ENCODE measurements around the gene UBQLNL. TPM values are rescaled to one million over a fixed set of nuclear protein-coding genes. Genes with fewer than 3 reads are reported as not detected.

Gene UBQLNL
- total and polyA plus RNA-seq, 2 of the 13 experiments (the other 11 are each of a cell fraction or from before 2014, with no cell fraction given), result 0.08 TPM; not detected in 1

GRCh38 chr11:5486421-5486820 is 30.1 kb downstream of the UBQLNL start:
- no peak overlapping the region for H2AFZ ChIP-seq (ENCODE audit: low read length)
- intact Hi-C loops (cut with micrococcal nuclease; ENCODE audit: unreplicated experiment) (no loop called here), in situ Hi-C loops (cut with HindIII; ENCODE audit: extremely low pct_ligation_motif_present, low pct_unique_long_range_greater_than_20kb) (no loop called here)
- H3K27me3 ChIP-seq (ENCODE audit: control insufficient read depth in 1 of 2, insufficient read depth in 2 of 2, low read length in 2 of 2), result 0 out of 5 replicates have a peak, but pooled peaks cover 0 to 2% of the 10 kb centered on the region in 2 experiments
- H3K36me3 ChIP-seq (replicated peaks in 1 of 2; ENCODE audit: control insufficient read depth in 1 of 2, insufficient read depth in 2 of 2, low read length in 2 of 2), result no peaks in the 10 kb centered on the region
- no peak for TF ChIP-seq SP2 (CRISPR knock-in tag; IDR thresholded peaks at IDR 0.05)
- no peak for TF ChIP-seq TBX2 (CRISPR knock-in tag; IDR thresholded peaks at IDR 0.05; ENCODE audit: borderline replicate concordance)
- no peak for TF ChIP-seq CBX2 (IDR thresholded peaks at IDR 0.05; ENCODE audit: low read depth, low read length)
- no peak for TF ChIP-seq CBX2 (CRISPR knock-in tag; IDR thresholded peaks at IDR 0.05; ENCODE audit: low read depth)
- no peak for TF ChIP-seq HNRNPLL (IDR thresholded peaks at IDR 0.05; ENCODE audit: low read depth, low read length, poor library complexity, severe bottlenecking)
- no peak for TF ChIP-seq HDAC6 (IDR thresholded peaks at IDR 0.05; ENCODE audit: low read depth, low read length)
- no peak overlapping the region for H3K27ac ChIP-seq (ENCODE audit: extremely low read length, insufficient read depth, low read length)
- BruUV-seq (replicated peaks), result no TSS peak
- WGBS (ENCODE audit: low lambda C conversion rate), result 3% methylated on average over 3 of the region's 3 CpGs
- H3K4me3 ChIP-seq (replicated peaks in 1 of 3; ENCODE audit: insufficient read depth in 1 of 3, low read depth in 2 of 3, low read length in 3 of 3), result no peak overlapping the region
- H3K79me2 ChIP-seq (ENCODE audit: insufficient read depth, low read length), result no peaks in the 10 kb centered on the region
- CTCF ChIA-PET (ENCODE audit: low intra/inter-chr PET ratio, low total read pairs), result no interaction called here
- H3K4me2 ChIP-seq (ENCODE audit: low read depth, low read length), result no peak overlapping the region
- ATAC-seq, result no peak
- no peaks in the 10 kb centered on the region for H3K9me3 ChIP-seq (ENCODE audit: low read length)
- H3K4me1 ChIP-seq (ENCODE audit: insufficient read depth, low read length), result no peaks in the 10 kb centered on the region
- H4K20me1 ChIP-seq (ENCODE audit: insufficient read depth, low read length), result no peaks in the 10 kb centered on the region
- POLR2A ChIA-PET, result no interaction called here
- DNase-seq (ENCODE audit: low spot score), result no peak
- FAIRE-seq, result no peak
- H3K9ac ChIP-seq (ENCODE audit: insufficient read depth, low read depth, low read length), result no peak overlapping the region

- DNase-seq (ENCODE audit: low spot score) (no peak), FAIRE-seq (no peak), ATAC-seq (no peak)
- Histone ChIP-seq H3K4me2 (ENCODE audit: low read depth, low read length) (no peak overlapping the region), H3K27ac (ENCODE audit: extremely low read length, insufficient read depth, low read length) (no peak overlapping the region), H3K79me2 (ENCODE audit: insufficient read depth, low read length) (no peaks in the 10 kb centered on the region), H4K20me1 (ENCODE audit: insufficient read depth, low read length) (no peaks in the 10 kb centered on the region), H3K9me3 (ENCODE audit: low read length) (no peaks in the 10 kb centered on the region), H3K27me3 (ENCODE audit: control insufficient read depth in 1 of 2, insufficient read depth in 2 of 2, low read length in 2 of 2) (0 out of 5 replicates have a peak, but pooled peaks cover 0 to 2% of the 10 kb centered on the region in 2 experiments), H3K9ac (ENCODE audit: insufficient read depth, low read depth, low read length) (no peak overlapping the region), H2AFZ (ENCODE audit: low read length) (no peak overlapping the region), H3K36me3 (replicated peaks in 1 of 2; ENCODE audit: control insufficient read depth in 1 of 2, insufficient read depth in 2 of 2, low read length in 2 of 2) (no peaks in the 10 kb centered on the region), H3K4me1 (ENCODE audit: insufficient read depth, low read length) (no peaks in the 10 kb centered on the region), H3K4me3 (replicated peaks in 1 of 3; ENCODE audit: insufficient read depth in 1 of 3, low read depth in 2 of 3, low read length in 3 of 3) (no peak overlapping the region)
- no TSS peak for BruUV-seq (replicated peaks)
- intact Hi-C loops (cut with micrococcal nuclease; ENCODE audit: unreplicated experiment), result no loop called here
- ChIA-PET CTCF (ENCODE audit: low intra/inter-chr PET ratio, low total read pairs) (no interaction called here), POLR2A (no interaction called here)
- in situ Hi-C loops (cut with HindIII; ENCODE audit: extremely low pct_ligation_motif_present, low pct_unique_long_range_greater_than_20kb), result no loop called here
- TF ChIP-seq ZNF562 (CRISPR knock-in tag; IDR thresholded peaks at IDR 0.05; ENCODE audit: borderline replicate concordance), result no peak
- no peak for TF ChIP-seq ZNF75D (CRISPR knock-in tag; IDR thresholded peaks at IDR 0.05; ENCODE audit: borderline replicate concordance)
- no peak for TF ChIP-seq ZNF451 (CRISPR knock-in tag; IDR thresholded peaks at IDR 0.05)
- no peak for TF ChIP-seq ZIK1 (CRISPR knock-in tag; IDR thresholded peaks at IDR 0.05; ENCODE audit: borderline replicate concordance, low read depth)
- no peak for TF ChIP-seq TERF1 (CRISPR knock-in tag; IDR thresholded peaks at IDR 0.05)
- TF ChIP-seq KMT2B (CRISPR knock-in tag; IDR thresholded peaks at IDR 0.05), result no peak
- no peak for TF ChIP-seq MZF1 (CRISPR knock-in tag; IDR thresholded peaks at IDR 0.05; ENCODE audit: borderline replicate concordance)
- TF ChIP-seq ZNF496 (CRISPR knock-in tag; IDR thresholded peaks at IDR 0.05; ENCODE audit: insufficient replicate concordance), result no peak
- TF ChIP-seq RFX5 (IDR thresholded peaks at IDR 0.05; ENCODE audit: low read depth, low read length), result no peak
- no peak for TF ChIP-seq CBX1 (IDR thresholded peaks at IDR 0.05; ENCODE audit: low read depth)
- TF ChIP-seq RORA (CRISPR knock-in tag; IDR thresholded peaks at IDR 0.05), result no peak
- TF ChIP-seq ZNF891 (CRISPR knock-in tag; IDR thresholded peaks at IDR 0.05), result no peak
- no peak for TF ChIP-seq JUNB (CRISPR knock-in tag; IDR thresholded peaks at IDR 0.05; ENCODE audit: borderline replicate concordance)
- WGBS (ENCODE audit: low lambda C conversion rate), result 1% methylated on average over 3 of the region's 3 CpGs
These were observed 30.5 kb downstream of the UBQLNL start for GRCh38 chr11:5486003-5486402.
